HG02763 (cell line): ENCODE results near the gene KIF4A.
A peak's percentile ranks its signal among the peaks of the same experiment; 100 is the strongest.
"Not testable (repeated sequence)": the region's sequence is repeated elsewhere in the genome, so short reads cannot be mapped to it uniquely, and the experiment has no call there.

ENCODE experiments used
- ATAC-seq: cut with Tn5 transposase; IDR thresholded peaks from one replicate; pipeline ENCODE4 v1.9.1; 2021; ENCODE audit warnings: mild to moderate bottlenecking, moderate library complexity; ENCODE audit not compliant: unreplicated experiment

KIF4A gene

GRCh38 chrX:70280573-70280972, 9.3 kb upstream of the KIF4A start:
- ATAC-seq = no peak

GRCh38 chrX:70281951-70282350, 8.0 kb upstream of the KIF4A start, which contains the start of gene RAB41:
Gene RAB41, plus strand, starts transcription at chrX:70282172. Its CDS starts 46 bp downstream, at chrX:70282218.
- no peak for ATAC-seq

- ATAC-seq = no peak
These were observed 624 bp upstream of the KIF4A start for GRCh38 chrX:70289168-70289792.

- ATAC-seq = no peak
These were observed 2.9 kb downstream of the KIF4A start for GRCh38 chrX:70292788-70293187.

- ATAC-seq = no peak
These were observed 3.7 kb downstream of the KIF4A start for GRCh38 chrX:70293621-70294020.

GRCh38 chrX:70301716-70302115, 11.8 kb downstream of the KIF4A start:
- ATAC-seq = no peak

- ATAC-seq = no peak
These were observed 23.6 kb downstream of the KIF4A start for GRCh38 chrX:70313503-70313902.

GRCh38 chrX:70322784-70323183, 32.9 kb downstream of the KIF4A start:
- ATAC-seq = no peak

GRCh38 chrX:70323628-70324027, 33.7 kb downstream of the KIF4A start:
- ATAC-seq = not testable (repeated sequence)

- no peak for ATAC-seq
These were observed 34.4 kb downstream of the KIF4A start for GRCh38 chrX:70324326-70324725.

GRCh38 chrX:70331161-70331560, 41.3 kb downstream of the KIF4A start:
- no peak for ATAC-seq

GRCh38 chrX:70332600-70332999, 42.7 kb downstream of the KIF4A start:
- ATAC-seq = no peak

GRCh38 chrX:70336767-70337166, 46.9 kb downstream of the KIF4A start:
- peak; percentile 100 for ATAC-seq

- no peak for ATAC-seq
These were observed 48.4 kb downstream of the KIF4A start for GRCh38 chrX:70338290-70338689.

- no peak for ATAC-seq
These were observed 53.5 kb downstream of the KIF4A start for GRCh38 chrX:70343435-70343834.

- ATAC-seq = no peak
These were observed 56.6 kb downstream of the KIF4A start for GRCh38 chrX:70346418-70347070.

GRCh38 chrX:70348825-70349224, 58.9 kb downstream of the KIF4A start:
- not testable (repeated sequence) for ATAC-seq

GRCh38 chrX:70349367-70350125, 59.6 kb downstream of the KIF4A start:
- not testable (repeated sequence) for ATAC-seq

- no peak for ATAC-seq
These were observed 62.6 kb downstream of the KIF4A start for GRCh38 chrX:70352496-70352895.

GRCh38 chrX:70353514-70353913, 63.6 kb downstream of the KIF4A start:
- no peak for ATAC-seq

GRCh38 chrX:70354716-70355115, 64.8 kb downstream of the KIF4A start:
- no peak for ATAC-seq

- no peak for ATAC-seq
These were observed 69.6 kb downstream of the KIF4A start for GRCh38 chrX:70359458-70359857.
